ENCODE measurements around the gene TMEM134. TPM values are rescaled to one million over a fixed set of nuclear protein-coding genes. Genes with fewer than 3 reads are reported as not detected.

The TMEM134 gene
- total and polyA plus RNA-seq, 9 of the 15 experiments (the other 6 are each of a cell fraction or from before 2014, with no cell fraction given) = 0.63 to 48.4 (median 10.7) TPM

DNA sequence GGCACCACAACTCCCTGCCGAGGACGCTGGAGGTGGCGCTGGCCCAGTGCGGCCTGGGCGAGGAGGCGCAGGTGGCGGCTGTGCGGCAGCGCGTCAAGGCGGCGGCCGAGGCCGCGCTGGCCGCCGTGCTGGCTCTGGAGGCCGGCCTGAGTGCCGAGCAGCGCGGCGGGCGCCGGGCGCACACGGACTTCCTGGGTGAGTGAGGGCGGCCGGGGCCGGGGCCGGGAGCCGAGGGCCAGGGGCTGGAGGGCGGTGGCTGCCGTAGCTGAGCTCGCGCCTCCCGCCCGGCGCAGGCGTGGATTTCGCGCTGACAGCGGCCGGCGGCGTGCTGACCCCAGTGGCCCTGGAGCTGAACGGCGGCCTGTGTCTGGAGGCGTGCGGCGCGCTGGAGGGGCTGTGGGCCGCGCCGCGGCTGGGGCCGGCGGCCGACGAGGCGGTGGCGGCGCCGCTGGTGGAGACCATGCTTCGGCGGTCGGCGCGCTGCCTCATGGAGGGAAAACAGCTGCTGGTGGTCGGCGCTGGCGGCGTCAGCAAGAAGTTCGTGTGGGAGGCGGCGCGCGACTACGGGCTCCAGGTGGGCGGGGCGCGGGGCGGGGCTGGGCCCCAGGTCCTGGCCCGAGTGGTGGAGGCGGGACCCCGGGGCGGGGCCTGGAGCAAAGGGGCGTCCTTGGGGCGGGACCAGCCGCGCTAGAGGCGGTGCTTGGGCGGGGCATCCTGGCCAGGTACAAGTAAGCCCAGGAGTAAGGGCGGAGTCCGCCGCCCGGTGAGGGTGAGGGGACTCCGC lies 48.2 kb downstream of the TMEM134 start (continued):
- TF ChIP-seq, protein P1, sequence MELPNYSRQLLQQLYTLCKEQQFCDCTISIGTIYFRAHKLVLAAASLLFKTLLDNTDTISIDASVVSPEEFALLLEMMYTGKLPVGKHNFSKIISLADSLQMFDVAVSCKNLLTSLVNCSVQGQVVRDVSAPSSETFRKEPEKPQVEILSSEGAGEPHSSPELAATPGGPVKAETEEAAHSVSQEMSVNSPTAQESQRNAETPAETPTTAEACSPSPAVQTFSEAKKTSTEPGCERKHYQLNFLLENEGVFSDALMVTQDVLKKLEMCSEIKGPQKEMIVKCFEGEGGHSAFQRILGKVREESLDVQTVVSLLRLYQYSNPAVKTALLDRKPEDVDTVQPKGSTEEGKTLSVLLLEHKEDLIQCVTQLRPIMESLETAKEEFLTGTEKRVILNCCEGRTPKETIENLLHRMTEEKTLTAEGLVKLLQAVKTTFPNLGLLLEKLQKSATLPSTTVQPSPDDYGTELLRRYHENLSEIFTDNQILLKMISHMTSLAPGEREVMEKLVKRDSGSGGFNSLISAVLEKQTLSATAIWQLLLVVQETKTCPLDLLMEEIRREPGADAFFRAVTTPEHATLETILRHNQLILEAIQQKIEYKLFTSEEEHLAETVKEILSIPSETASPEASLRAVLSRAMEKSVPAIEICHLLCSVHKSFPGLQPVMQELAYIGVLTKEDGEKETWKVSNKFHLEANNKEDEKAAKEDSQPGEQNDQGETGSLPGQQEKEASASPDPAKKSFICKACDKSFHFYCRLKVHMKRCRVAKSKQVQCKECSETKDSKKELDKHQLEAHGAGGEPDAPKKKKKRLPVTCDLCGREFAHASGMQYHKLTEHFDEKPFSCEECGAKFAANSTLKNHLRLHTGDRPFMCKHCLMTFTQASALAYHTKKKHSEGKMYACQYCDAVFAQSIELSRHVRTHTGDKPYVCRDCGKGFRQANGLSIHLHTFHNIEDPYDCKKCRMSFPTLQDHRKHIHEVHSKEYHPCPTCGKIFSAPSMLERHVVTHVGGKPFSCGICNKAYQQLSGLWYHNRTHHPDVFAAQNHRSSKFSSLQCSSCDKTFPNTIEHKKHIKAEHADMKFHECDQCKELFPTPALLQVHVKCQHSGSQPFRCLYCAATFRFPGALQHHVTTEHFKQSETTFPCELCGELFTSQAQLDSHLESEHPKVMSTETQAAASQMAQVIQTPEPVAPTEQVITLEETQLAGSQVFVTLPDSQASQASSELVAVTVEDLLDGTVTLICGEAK (IDR thresholded peaks at IDR 0.05) = no peak
- TF ChIP-seq, protein P1 (CRISPR knock-in tag; IDR thresholded peaks at IDR 0.05) = no peak
- TF ChIP-seq MYC (IDR thresholded peaks at IDR 0.05; ENCODE audit: low read depth, low read length) (peak; percentile 66), MYC (CRISPR knock-in tag; IDR thresholded peaks at IDR 0.05; ENCODE audit: borderline replicate concordance, low read depth) (no peak), PURB (CRISPR knock-in tag; IDR thresholded peaks at IDR 0.05; ENCODE audit: low read depth) (no peak), KLF16 (IDR thresholded peaks at IDR 0.05) (no peak), RBBP5 (IDR thresholded peaks at IDR 0.05; ENCODE audit: borderline replicate concordance, insufficient read depth, low read length, poor library complexity, severe bottlenecking) (peak; percentile 77), BCOR (IDR thresholded peaks at IDR 0.05) (no peak), TAF1 (IDR thresholded peaks at IDR 0.05; ENCODE audit: control insufficient read depth, extremely low read depth, insufficient read depth, low read length, severe bottlenecking) (peak; percentile 64), RBM17 (IDR thresholded peaks at IDR 0.05; ENCODE audit: borderline replicate concordance, low read depth, low read length) (no peak), SMARCE1 (IDR thresholded peaks at IDR 0.05) (no peak), ASH1L (IDR thresholded peaks at IDR 0.05; ENCODE audit: borderline replicate concordance, low read depth, partially characterized antibody) (no peak)
- TF ChIP-seq, protein P2, sequence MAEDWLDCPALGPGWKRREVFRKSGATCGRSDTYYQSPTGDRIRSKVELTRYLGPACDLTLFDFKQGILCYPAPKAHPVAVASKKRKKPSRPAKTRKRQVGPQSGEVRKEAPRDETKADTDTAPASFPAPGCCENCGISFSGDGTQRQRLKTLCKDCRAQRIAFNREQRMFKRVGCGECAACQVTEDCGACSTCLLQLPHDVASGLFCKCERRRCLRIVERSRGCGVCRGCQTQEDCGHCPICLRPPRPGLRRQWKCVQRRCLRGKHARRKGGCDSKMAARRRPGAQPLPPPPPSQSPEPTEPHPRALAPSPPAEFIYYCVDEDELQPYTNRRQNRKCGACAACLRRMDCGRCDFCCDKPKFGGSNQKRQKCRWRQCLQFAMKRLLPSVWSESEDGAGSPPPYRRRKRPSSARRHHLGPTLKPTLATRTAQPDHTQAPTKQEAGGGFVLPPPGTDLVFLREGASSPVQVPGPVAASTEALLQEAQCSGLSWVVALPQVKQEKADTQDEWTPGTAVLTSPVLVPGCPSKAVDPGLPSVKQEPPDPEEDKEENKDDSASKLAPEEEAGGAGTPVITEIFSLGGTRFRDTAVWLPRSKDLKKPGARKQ (CRISPR knock-in tag; IDR thresholded peaks at IDR 0.05) = no peak
- TF ChIP-seq, protein P3, sequence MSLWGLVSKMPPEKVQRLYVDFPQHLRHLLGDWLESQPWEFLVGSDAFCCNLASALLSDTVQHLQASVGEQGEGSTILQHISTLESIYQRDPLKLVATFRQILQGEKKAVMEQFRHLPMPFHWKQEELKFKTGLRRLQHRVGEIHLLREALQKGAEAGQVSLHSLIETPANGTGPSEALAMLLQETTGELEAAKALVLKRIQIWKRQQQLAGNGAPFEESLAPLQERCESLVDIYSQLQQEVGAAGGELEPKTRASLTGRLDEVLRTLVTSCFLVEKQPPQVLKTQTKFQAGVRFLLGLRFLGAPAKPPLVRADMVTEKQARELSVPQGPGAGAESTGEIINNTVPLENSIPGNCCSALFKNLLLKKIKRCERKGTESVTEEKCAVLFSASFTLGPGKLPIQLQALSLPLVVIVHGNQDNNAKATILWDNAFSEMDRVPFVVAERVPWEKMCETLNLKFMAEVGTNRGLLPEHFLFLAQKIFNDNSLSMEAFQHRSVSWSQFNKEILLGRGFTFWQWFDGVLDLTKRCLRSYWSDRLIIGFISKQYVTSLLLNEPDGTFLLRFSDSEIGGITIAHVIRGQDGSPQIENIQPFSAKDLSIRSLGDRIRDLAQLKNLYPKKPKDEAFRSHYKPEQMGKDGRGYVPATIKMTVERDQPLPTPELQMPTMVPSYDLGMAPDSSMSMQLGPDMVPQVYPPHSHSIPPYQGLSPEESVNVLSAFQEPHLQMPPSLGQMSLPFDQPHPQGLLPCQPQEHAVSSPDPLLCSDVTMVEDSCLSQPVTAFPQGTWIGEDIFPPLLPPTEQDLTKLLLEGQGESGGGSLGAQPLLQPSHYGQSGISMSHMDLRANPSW (CRISPR knock-in tag; IDR thresholded peaks at IDR 0.05) = 0 out of 2 replicates have a peak, but pooled peaks have one; percentile 47

All from K562 (cell line).